Measurements from ENCODE around the gene MPND. TPM values are rescaled to one million over a fixed set of nuclear protein-coding genes. Genes with fewer than 3 reads are reported as not detected.

Gene MPND
- total and polyA plus RNA-seq, 8 donors: 19.9 to 31.3 (median 25.8) TPM

DNA sequence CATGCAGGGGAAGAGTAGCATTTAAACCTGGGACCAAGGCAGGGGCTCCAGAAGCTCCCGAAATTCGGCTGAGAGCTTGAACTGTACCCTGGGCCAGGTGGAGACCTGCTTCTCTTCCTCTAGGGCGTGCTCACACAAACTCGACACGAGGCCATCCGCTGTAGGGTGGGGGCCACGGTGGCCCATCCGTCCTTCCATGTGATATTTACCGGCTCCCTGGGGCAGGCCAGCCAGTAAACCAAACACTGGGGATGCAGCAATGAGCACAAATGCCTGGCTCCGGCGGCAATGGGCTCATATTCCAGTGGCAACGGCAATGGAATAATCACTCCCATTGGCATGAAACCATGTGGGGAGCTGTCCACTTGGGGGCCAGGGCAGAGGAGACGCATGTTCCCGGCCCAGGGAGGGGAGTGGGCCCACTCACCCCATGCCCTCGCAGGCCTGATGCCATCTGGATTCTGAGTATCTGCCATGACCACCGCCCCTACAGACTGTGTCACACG is 46.2 kb downstream of the MPND start:
- no peak overlapping the region for H3K4me3 ChIP-seq
- DNase-seq (peak in 1 of 4 donors; percentile 70), ATAC-seq (no peak)
- H3K36me3 ChIP-seq: peaks cover 0 to 47% of the 10 kb centered on the region in 2 donors
- no peaks in the 10 kb centered on the region for H3K27me3 ChIP-seq
- intact Hi-C loops (cut with DNase I): no loop called here
- H3K4me1 ChIP-seq: peaks cover 53 to 79% of the 10 kb centered on the region in 2 donors
- peak overlapping the region; percentile 77 to 83 for H3K27ac ChIP-seq
- TF ChIP-seq, protein P1, sequence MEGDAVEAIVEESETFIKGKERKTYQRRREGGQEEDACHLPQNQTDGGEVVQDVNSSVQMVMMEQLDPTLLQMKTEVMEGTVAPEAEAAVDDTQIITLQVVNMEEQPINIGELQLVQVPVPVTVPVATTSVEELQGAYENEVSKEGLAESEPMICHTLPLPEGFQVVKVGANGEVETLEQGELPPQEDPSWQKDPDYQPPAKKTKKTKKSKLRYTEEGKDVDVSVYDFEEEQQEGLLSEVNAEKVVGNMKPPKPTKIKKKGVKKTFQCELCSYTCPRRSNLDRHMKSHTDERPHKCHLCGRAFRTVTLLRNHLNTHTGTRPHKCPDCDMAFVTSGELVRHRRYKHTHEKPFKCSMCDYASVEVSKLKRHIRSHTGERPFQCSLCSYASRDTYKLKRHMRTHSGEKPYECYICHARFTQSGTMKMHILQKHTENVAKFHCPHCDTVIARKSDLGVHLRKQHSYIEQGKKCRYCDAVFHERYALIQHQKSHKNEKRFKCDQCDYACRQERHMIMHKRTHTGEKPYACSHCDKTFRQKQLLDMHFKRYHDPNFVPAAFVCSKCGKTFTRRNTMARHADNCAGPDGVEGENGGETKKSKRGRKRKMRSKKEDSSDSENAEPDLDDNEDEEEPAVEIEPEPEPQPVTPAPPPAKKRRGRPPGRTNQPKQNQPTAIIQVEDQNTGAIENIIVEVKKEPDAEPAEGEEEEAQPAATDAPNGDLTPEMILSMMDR (IDR thresholded peaks at IDR 0.05): no peak
- H3K9me3 ChIP-seq: no peaks in the 10 kb centered on the region

DNA sequence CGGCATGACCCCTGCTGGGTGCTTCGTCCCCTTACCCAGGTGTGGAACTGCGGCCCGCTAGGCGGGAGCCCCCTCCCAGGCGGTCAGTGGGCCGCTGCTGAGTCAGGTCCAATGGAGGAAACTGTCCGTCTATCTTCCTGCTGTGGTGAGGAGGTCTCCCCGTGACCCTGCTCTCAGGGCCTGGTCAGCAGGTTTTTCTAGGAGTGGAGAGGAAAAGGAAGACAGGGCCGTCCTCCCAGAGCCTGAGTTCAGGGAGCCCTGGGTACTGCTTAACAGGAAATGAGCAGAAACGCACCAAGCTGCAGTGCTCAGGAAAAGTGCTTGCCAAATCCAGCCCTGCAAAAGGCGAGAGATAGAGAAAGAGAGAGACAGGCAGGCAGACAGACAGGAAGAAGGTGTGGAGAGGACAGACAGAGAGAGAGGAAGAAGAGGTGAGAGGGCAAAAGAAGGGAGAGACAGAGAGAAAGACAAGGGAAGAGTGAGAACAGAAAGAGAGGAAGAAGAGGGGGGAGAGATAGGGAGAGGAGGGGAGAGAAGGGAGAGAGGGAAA is 46.7 kb downstream of the MPND start:
- peak; percentile 46 for ATAC-seq
- peaks cover 53 to 80% of the 10 kb centered on the region in 2 donors for H3K4me1 ChIP-seq
- H3K36me3 ChIP-seq: peaks cover 0 to 47% of the 10 kb centered on the region in 2 donors
- no peaks in the 10 kb centered on the region for H3K27me3 ChIP-seq
- DNase-seq: peak in 3 of 4 donors; percentile 58 to 80 (median 63)
- no peak overlapping the region for H3K4me3 ChIP-seq
- H3K27ac ChIP-seq: peak overlapping the region; percentile 77 to 83
- intact Hi-C loops (cut with DNase I): no loop called here
- no peaks in the 10 kb centered on the region for H3K9me3 ChIP-seq
- TF ChIP-seq, protein P1 (IDR thresholded peaks at IDR 0.05): no peak

DNA sequence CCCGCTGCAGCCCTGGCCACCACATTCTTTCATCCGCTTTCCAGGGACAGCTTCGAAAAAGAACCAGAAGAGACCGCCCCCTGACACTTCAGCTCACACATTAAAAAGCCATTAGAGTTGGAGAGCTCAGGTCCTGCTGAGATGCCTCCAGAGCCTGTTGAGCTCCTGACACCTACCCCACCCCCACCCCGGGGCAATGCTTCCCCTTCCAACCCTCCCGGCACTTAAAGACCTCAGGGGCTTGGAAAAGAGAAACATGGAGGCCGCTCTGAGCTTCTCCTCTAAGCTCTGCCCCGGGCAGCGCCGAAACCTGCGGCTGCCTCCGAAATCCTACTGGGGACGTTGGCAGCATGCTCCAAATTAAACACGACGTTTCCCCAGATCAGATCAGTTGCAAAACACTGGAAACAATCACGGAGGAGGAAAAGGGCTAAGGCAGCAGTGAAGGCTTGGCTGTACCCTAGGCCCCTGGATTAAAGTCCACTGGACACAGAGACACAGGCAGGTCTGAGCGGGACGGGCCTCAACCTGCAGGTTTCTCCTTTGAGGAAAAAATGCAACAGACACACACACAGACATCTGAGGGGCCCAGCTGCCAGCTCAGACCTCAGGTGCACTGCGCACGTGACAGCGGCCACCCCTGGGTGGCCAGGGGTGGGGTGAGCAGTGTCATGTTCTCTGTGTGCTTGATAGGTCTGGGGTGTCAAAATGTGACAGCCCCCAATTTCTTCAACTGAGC is 47.4 kb downstream of the MPND start:
- ATAC-seq: peak; percentile 29
- intact Hi-C loops (cut with DNase I): no loop called here
- no peaks in the 10 kb centered on the region for H3K27me3 ChIP-seq
- no peak overlapping the region for H3K4me3 ChIP-seq
- peak overlapping the region; percentile 77 to 83 for H3K27ac ChIP-seq
- no peaks in the 10 kb centered on the region for H3K9me3 ChIP-seq
- peaks cover 0 to 47% of the 10 kb centered on the region in 2 donors for H3K36me3 ChIP-seq
- TF ChIP-seq, protein P1 (IDR thresholded peaks at IDR 0.05): no peak
- peaks cover 53 to 80% of the 10 kb centered on the region in 2 donors for H3K4me1 ChIP-seq
- DNase-seq: peak in 1 of 4 donors; percentile 87

DNA sequence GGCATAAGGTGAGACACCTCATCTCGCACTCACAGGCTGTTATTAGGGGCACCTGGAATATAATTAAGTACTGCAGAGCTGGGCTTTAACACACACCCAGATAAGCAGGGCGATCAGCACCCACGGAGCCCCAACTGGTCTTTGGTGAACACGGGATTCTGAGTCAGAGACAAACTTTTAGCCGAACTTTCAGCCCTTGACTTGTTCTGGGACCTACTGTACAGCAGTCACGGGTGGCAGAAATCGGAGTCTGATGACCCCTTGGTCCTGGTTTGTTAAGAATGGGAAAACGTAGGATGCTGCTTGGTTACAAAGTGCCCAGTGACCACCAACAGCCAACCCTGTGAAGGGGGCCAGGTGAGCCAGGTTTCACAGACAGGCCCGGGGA is 47.9 kb downstream of the MPND start:
- peaks cover 53 to 81% of the 10 kb centered on the region in 2 donors for H3K4me1 ChIP-seq
- peaks cover 0 to 46% of the 10 kb centered on the region in 2 donors for H3K36me3 ChIP-seq
- no peaks in the 10 kb centered on the region for H3K27me3 ChIP-seq
- intact Hi-C loops (cut with DNase I): no loop called here
- H3K9me3 ChIP-seq: no peaks in the 10 kb centered on the region
- H3K4me3 ChIP-seq: no peak overlapping the region
- TF ChIP-seq, protein P1 (IDR thresholded peaks at IDR 0.05): no peak
- ATAC-seq (no peak), DNase-seq (no peak)
- peak overlapping the region; percentile 77 to 83 for H3K27ac ChIP-seq

Data from left lung (tissue), 10 donors.